ENCODE measurements around the gene UBE2D4.
"Not testable (repeated sequence)": the region's sequence is repeated elsewhere in the genome, so short reads cannot be mapped to it uniquely, and the experiment has no call there.

The UBE2D4 gene

GRCh38 chr7:43968172-43969040 is 42.2 kb downstream of the UBE2D4 start:
- DNase-seq (ENCODE audit: low spot score), result not testable (repeated sequence)

- DNase-seq (ENCODE audit: low spot score), result not testable (repeated sequence)
Observed at GRCh38 chr7:43969586-43969985, 43.4 kb downstream of the UBE2D4 start.

- DNase-seq (ENCODE audit: low spot score), result not testable (repeated sequence)
Observed at GRCh38 chr7:43970698-43971097, 44.5 kb downstream of the UBE2D4 start.

GRCh38 chr7:43974033-43974573 is 47.9 kb downstream of the UBE2D4 start:
- not testable (repeated sequence) for DNase-seq (ENCODE audit: low spot score)

- not testable (repeated sequence) for DNase-seq (ENCODE audit: low spot score)
Observed at GRCh38 chr7:43974725-43975482, 48.7 kb downstream of the UBE2D4 start.

GRCh38 chr7:43977525-43977924 is 51.3 kb downstream of the UBE2D4 start:
- no peak for DNase-seq (ENCODE audit: low spot score)

GRCh38 chr7:43978102-43978501 is 51.9 kb downstream of the UBE2D4 start:
- not testable (repeated sequence) for DNase-seq (ENCODE audit: low spot score)

- DNase-seq (ENCODE audit: low spot score), result not testable (repeated sequence)
Observed at GRCh38 chr7:43982848-43983247, 56.6 kb downstream of the UBE2D4 start.

- not testable (repeated sequence) for DNase-seq (ENCODE audit: low spot score)
Observed at GRCh38 chr7:43983736-43984135, 57.5 kb downstream of the UBE2D4 start.

- DNase-seq (ENCODE audit: low spot score), result peak; percentile 10
Observed at GRCh38 chr7:43985904-43986864, 59.9 kb downstream of the UBE2D4 start.

GRCh38 chr7:43987476-43987875 is 61.2 kb downstream of the UBE2D4 start:
- DNase-seq (ENCODE audit: low spot score), result not testable (repeated sequence)

- DNase-seq (ENCODE audit: low spot score), result not testable (repeated sequence)
Observed at GRCh38 chr7:43990011-43990585, 63.9 kb downstream of the UBE2D4 start.

GRCh38 chr7:43990829-43991228 is 64.6 kb downstream of the UBE2D4 start:
- DNase-seq (ENCODE audit: low spot score), result not testable (repeated sequence)

- DNase-seq (ENCODE audit: low spot score), result not testable (repeated sequence)
Observed at GRCh38 chr7:43992896-43993295, 66.7 kb downstream of the UBE2D4 start.

- DNase-seq (ENCODE audit: low spot score), result not testable (repeated sequence)
Observed at GRCh38 chr7:43994681-43995080, 68.4 kb downstream of the UBE2D4 start.

- DNase-seq (ENCODE audit: low spot score), result not testable (repeated sequence)
Observed at GRCh38 chr7:43997532-43997931, 71.3 kb downstream of the UBE2D4 start, which contains the start of gene SPDYE1. SPDYE1 (plus strand) TSS chr7:43997897; CDS start chr7:43999950, 2,053 bp downstream.

All from globus pallidus (tissue), 1 donor.